Measurements from ENCODE around the gene FGR. TPM values are rescaled to one million over a fixed set of nuclear protein-coding genes. Genes with fewer than 3 reads are reported as not detected.

Gene FGR
- total RNA-seq, 1 donor from 2014 or later: not detected

DNA sequence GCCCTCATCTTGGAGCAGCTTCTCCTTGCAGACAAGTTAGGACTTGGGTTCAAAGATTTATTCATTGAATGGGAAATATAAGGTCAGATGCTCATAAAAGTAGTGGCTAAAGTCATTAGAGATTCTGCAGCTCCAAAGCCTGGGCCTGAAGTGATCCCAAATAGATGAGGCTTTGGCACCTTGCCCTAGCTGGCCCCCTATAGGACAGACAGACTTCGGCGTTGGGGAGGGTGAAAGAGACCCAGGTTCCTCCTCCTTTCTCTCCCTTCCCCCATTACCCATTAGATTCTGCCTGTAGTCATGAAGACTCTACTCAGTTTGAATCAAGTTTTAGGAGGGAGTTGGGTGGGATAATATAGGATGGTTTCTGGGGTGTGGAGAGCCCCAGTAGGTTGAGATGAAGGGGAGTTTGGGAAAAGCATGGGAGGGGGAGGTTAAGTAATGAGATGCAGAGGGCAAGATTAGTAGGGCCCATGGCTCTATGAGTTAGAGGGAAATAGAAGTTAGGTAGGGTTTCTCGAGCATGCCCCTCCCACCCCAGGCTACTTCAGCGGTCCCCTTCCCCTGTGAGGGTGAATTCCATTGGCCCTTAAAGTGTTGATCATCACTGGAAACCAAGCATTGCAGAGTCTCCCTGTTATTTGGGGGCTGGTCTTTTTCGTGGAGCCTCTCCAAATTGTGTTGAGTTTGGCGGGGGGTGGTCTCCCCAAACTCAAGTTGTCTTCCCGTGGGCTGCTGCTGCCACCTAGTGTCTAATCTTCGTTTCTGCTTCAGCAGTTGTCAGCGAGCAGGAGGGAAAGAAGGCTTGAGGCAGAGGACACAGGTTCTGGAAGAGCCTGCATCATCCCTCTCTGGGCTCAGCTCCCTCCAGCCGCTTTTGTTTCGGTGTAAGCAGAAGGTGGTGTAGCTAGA is 28.9 kb downstream of the FGR start:
- H3K4me3 ChIP-seq (ENCODE audit: low read depth, low read length): no peak overlapping the region
- no peak for DNase-seq (ENCODE audit: low read depth)
- TF ChIP-seq, protein P1, sequence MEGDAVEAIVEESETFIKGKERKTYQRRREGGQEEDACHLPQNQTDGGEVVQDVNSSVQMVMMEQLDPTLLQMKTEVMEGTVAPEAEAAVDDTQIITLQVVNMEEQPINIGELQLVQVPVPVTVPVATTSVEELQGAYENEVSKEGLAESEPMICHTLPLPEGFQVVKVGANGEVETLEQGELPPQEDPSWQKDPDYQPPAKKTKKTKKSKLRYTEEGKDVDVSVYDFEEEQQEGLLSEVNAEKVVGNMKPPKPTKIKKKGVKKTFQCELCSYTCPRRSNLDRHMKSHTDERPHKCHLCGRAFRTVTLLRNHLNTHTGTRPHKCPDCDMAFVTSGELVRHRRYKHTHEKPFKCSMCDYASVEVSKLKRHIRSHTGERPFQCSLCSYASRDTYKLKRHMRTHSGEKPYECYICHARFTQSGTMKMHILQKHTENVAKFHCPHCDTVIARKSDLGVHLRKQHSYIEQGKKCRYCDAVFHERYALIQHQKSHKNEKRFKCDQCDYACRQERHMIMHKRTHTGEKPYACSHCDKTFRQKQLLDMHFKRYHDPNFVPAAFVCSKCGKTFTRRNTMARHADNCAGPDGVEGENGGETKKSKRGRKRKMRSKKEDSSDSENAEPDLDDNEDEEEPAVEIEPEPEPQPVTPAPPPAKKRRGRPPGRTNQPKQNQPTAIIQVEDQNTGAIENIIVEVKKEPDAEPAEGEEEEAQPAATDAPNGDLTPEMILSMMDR (conservative IDR thresholded peaks at IDR 0.05; ENCODE audit: low read depth, low read length): peak; percentile 90

DNA sequence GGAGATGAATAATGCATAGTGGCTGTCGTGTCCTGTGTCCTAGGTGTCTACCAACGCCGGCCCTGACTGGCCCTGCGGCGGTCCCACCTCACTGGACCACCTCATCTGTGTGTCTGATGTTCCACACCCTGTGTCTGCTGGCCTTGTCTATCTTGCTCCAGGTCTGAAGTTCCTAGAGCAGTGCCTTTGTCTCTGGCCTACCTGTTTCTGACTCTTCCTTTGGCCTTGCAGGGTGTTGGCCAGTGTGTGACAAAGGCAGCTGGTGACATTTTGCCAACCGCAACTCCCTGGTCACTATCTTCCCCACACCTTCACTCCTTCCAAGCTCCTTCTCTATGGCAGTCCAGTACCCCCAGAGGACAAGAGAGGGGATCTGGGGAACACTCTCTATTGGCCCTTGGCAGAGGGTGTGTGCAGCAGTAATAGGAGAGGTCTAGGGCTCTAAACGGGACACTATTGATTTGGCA is 29.7 kb downstream of the FGR start:
- no peak overlapping the region for H3K4me3 ChIP-seq (ENCODE audit: low read depth, low read length)
- TF ChIP-seq, protein P1 (conservative IDR thresholded peaks at IDR 0.05; ENCODE audit: low read depth, low read length): no peak
- no peak for DNase-seq (ENCODE audit: low read depth)

GRCh38 chr1:27604579-27605299 is 30.2 kb downstream of the FGR start:
- TF ChIP-seq, protein P1 (conservative IDR thresholded peaks at IDR 0.05; ENCODE audit: low read depth, low read length): no peak
- H3K4me3 ChIP-seq (ENCODE audit: low read depth, low read length): peak overlapping the region; percentile 94
- no peak for DNase-seq (ENCODE audit: low read depth)

DNA sequence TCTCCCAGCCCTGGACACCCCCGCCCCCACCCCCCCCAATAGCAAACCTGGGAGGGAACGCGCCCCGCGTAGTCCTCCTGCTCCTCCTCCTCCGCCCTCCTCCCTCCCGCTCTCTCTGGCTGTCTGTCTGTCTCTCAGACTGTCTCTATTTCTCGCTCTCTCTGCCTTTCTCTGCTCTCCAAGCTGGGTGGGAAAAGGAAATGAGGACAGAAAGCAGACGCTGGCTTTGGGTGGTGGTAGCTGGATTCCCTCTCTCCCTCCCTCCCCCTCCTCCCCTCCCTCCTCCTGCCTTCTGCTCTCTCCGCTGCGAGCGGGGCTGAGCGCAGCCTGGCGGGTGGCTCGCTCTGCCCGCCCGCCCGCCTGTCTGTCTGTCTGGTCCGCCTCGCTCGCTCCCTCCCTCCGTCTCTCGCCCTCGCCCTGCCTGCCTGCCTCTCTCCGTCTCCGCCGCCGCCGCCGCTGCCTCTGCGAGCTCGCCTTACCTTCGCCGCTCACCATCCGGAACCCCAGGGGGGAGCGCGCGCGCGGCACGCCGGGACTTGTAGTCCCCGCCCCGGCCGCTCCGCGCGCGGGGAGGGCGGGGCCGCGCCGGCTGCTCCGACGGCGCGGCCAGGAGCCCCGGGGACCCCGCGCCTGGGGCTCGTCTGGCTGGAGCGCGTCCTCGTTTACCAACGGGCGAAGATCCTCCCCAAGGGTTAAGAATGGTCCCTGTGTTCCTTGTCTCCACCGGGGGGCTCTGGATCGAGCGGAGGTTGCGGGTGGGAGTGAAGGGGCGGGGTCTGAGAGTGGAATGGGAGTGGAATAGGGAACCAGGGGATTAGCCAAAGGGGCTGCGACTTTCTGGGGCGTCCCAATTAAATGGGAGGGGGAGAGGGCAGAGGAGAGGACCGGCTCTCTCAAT is 31.1 kb downstream of the FGR start, which contains the start of gene AHDC1:
Gene AHDC1 (minus strand): TSS at position 464 of the 898 bp plus-strand sequence. CDS start 52,029 bp downstream, outside the sequence.
- H3K4me3 ChIP-seq (ENCODE audit: low read depth, low read length): peak within 1 kb of the TSS; percentile 94
- TF ChIP-seq, protein P1 (conservative IDR thresholded peaks at IDR 0.05; ENCODE audit: low read depth, low read length): no peak
- no peak for DNase-seq (ENCODE audit: low read depth)

- no peak for DNase-seq (ENCODE audit: low read depth)
- peak overlapping the region; percentile 94 for H3K4me3 ChIP-seq (ENCODE audit: low read depth, low read length)
- TF ChIP-seq, protein P1 (conservative IDR thresholded peaks at IDR 0.05; ENCODE audit: low read depth, low read length): no peak
These were observed 31.7 kb downstream of the FGR start for GRCh38 chr1:27603309-27603680.
